MCF 10A (cell line): ENCODE results near the gene IGFBP1. TPM values are rescaled to one million over a fixed set of nuclear protein-coding genes. Genes with fewer than 3 reads are reported as not detected.

Experiments
- BruUV-seq: library from RNA; stranded (reverse); fragments of 400-500 nt; replicated peaks from 2 replicates; lab custom pipeline; 2021; lab: Mats Ljungman, UMichigan
- CTCF ChIA-PET: fragments of 300-600 bp; sonication (Branson Sonifier 250); formaldehyde crosslinking; extraction: SDS; loops from one replicate; lab custom pipeline; 2021; ENCODE audit warnings: antibody characterized with exemption, inconsistent platforms; lab: Yijun Ruan, JAX
- POLR2A ChIA-PET: fragments of 300-600, 350-650 bp; sonication (Branson Sonifier 250); formaldehyde crosslinking; extraction: SDS; loops from one replicate; lab custom pipeline; 2020; ENCODE audit warnings: antibody characterized with exemption, inconsistent platforms; lab: Yijun Ruan, JAX
- DNase-seq: peaks from one replicate; pipeline ENCODE4 v3.0.0-alpha.2; 2018; ENCODE audit not compliant: unreplicated experiment
- H3K27ac Mint-ChIP-seq: one replicate; pipeline ENCODE4 v1.8.0; 2022; ENCODE audit warnings: mild to moderate bottlenecking, low read depth, mixed read lengths; ENCODE audit not compliant: unreplicated experiment
- H3K27me3 Mint-ChIP-seq: one replicate; pipeline ENCODE4 v1.8.0; 2022; ENCODE audit warnings: mixed read lengths; ENCODE audit not compliant: insufficient read depth, unreplicated experiment
- H3K36me3 Mint-ChIP-seq: one replicate; pipeline ENCODE4 v1.8.0; 2022; ENCODE audit warnings: mild to moderate bottlenecking, moderate library complexity, mixed read lengths; ENCODE audit not compliant: insufficient read depth, unreplicated experiment
- H3K4me1 Mint-ChIP-seq: one replicate; pipeline ENCODE4 v1.8.0; 2022; ENCODE audit warnings: mixed read lengths; ENCODE audit not compliant: insufficient read depth, unreplicated experiment
- H3K4me3 Mint-ChIP-seq: one replicate; pipeline ENCODE4 v1.8.0; 2022; ENCODE audit warnings: mild to moderate bottlenecking, moderate library complexity, mixed read lengths; ENCODE audit not compliant: unreplicated experiment
- H3K9me3 Mint-ChIP-seq: one replicate; pipeline ENCODE4 v1.8.0; 2022; ENCODE audit warnings: mixed read lengths; ENCODE audit not compliant: unreplicated experiment
- intact Hi-C: fragments of 100-400 bp; cut with micrococcal nuclease; formaldehyde crosslinking; loops from 2 replicates; pipeline ENCODE4 v1.14.1; 2022
- total RNA-seq: library from RNA; stranded (reverse); gene quantifications from 2 replicates; pipeline ENCODE4 v1.2.3, GENCODE V29; 2022
- TF ChIP-seq, protein P1 (sequence below): fragments of 200-600 bp; IDR thresholded peaks from one replicate; pipeline ENCODE4 v1.8.0; 2022; ENCODE audit warnings: antibody characterized with exemption, mild to moderate bottlenecking; ENCODE audit not compliant: unreplicated experiment

The IGFBP1 gene
- total RNA-seq, 1 experiment from 2014 or later = not detected

DNA sequence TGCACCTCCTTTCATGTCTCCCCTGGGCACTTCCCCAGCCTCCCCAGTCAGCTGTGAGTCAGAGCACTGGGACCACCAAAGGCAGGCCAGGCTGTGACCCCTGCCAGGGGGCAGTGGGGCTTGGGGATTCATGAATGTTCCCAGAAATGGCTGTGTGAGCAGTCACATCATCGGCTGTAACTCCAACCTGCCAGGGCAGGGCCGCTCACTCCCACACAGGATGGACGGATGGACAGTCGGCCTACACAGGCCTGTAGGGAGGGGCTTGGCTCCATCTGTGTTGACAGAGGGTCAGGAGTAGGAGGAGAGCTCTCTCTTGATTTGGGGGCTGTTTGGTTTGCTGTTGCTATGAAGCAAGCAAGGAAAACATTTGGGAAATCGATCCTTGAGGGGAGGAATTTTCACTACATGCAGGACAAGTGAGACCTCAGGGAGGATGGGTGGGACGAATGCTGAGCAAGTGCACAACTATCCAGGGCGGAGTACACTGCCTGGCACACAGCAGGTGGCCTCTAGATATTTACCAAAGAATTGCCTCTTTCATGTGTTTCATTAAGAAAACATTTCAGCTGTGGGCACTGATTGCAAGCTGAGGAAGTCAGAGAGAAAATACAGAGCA is 2.9 kb upstream of the IGFBP1 start:
- peak; percentile 74 for DNase-seq
- Mint-ChIP-seq H3K9me3 (no peaks in the 10 kb centered on the region), H3K36me3 (no peaks in the 10 kb centered on the region), H3K27me3 (no peaks in the 10 kb centered on the region), H3K27ac (peak overlapping the region; percentile 63), H3K4me1 (peaks cover 57% of the 10 kb centered on the region), H3K4me3 (peak overlapping the region; percentile 40)
- ChIA-PET POLR2A (interaction anchor here (0.7 kb wide), 1 partner anchor 492 kb away, joined by 4 read pairs; no protein-coding TSS in a partner anchor), CTCF (interaction anchor here (0.7 to 1.3 kb wide), 2 partner anchors 32 to 175 kb away, joined by 3 read pairs; no protein-coding TSS in a partner anchor)
- TF ChIP-seq, protein P1, sequence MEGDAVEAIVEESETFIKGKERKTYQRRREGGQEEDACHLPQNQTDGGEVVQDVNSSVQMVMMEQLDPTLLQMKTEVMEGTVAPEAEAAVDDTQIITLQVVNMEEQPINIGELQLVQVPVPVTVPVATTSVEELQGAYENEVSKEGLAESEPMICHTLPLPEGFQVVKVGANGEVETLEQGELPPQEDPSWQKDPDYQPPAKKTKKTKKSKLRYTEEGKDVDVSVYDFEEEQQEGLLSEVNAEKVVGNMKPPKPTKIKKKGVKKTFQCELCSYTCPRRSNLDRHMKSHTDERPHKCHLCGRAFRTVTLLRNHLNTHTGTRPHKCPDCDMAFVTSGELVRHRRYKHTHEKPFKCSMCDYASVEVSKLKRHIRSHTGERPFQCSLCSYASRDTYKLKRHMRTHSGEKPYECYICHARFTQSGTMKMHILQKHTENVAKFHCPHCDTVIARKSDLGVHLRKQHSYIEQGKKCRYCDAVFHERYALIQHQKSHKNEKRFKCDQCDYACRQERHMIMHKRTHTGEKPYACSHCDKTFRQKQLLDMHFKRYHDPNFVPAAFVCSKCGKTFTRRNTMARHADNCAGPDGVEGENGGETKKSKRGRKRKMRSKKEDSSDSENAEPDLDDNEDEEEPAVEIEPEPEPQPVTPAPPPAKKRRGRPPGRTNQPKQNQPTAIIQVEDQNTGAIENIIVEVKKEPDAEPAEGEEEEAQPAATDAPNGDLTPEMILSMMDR = no peak
- no TSS peak for BruUV-seq
- intact Hi-C loops = no loop called here

DNA sequence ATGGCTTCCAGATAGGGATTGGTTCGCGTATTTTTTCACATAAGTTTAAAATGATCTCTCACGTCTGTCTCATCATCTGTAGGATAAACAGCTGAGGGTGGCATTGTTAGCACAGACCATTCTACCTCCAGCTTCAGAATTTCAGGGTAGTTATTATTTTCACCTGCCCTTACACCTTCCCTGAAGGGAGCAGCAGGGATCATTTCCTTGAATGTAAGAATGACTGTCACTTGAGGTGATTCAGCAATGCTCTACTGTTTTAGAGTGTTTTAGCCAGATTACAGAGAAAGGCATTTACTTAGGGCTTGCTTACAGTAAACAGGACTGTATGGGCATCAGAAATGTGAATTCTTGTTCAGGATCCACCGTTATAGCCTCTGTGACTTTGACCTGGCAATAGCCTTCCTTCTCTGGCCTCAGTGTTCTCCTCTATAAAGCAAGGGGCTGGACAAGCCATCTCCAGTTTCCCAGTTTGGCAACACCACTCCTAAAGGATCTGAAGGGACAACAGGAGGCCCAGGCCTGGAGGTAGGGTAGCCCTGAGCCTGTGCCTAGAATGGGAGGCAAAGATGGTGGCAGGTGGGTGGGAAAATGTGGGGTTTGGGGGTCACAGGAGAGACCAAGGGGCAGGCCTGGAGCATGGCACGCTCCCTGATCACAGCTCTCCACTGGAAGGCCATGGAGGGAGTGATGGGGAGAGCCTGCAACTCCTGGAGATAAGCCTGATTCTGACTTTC is 1.2 kb upstream of the IGFBP1 start:
- Mint-ChIP-seq H3K4me1 (peaks cover 45% of the 10 kb centered on the region), H3K36me3 (no peaks in the 10 kb centered on the region), H3K27ac (peak overlapping the region; percentile 63), H3K27me3 (no peaks in the 10 kb centered on the region), H3K4me3 (no peak overlapping the region), H3K9me3 (no peaks in the 10 kb centered on the region)
- POLR2A ChIA-PET = no interaction called here
- intact Hi-C loops = no loop called here
- DNase-seq = no peak
- BruUV-seq = no TSS peak
- CTCF ChIA-PET = interaction anchor here (0.6 to 1.4 kb wide), 5 partner anchors 15 to 1295 kb away, joined by 3 to 4 read pairs (median 3); no protein-coding TSS in a partner anchor
- TF ChIP-seq, protein P1 = no peak

DNA sequence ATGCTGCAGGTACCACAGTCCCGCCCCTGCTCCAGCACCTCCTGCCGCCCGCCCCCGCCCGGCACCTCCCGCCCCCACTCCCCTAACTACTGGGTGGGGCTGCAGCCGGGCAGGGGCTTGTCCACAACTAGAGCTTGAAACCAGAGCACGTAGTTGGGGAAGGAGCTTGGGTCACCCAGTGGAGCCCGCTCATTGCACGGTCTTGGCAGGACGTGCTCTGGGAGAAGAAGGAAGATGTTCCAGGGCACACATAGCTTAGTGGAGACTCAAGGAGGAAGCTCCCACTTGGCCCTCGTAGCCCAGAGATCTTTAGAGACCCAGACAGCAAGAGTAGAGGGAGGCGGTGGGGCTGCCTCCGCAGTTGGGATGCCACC is 692 bp downstream of the IGFBP1 start:
- intact Hi-C loops = no loop called here
- H3K36me3 Mint-ChIP-seq = no peaks in the 10 kb centered on the region
- no peaks in the 10 kb centered on the region for H3K9me3 Mint-ChIP-seq
- BruUV-seq = no TSS peak
- peaks cover 5% of the 10 kb centered on the region for H3K27me3 Mint-ChIP-seq
- POLR2A ChIA-PET = no interaction called here
- CTCF ChIA-PET = interaction anchor here (0.6 to 0.7 kb wide), 5 partner anchors 13 to 1220 kb away, joined by 3 to 4 read pairs (median 3); no protein-coding TSS in a partner anchor
- no peak overlapping the region for H3K4me3 Mint-ChIP-seq
- H3K4me1 Mint-ChIP-seq = peaks cover 30% of the 10 kb centered on the region
- H3K27ac Mint-ChIP-seq = no peak overlapping the region
- no peak for DNase-seq
- TF ChIP-seq, protein P1 = no peak
